ENCODE measurements around the gene GPR26. TPM values are rescaled to one million over a fixed set of nuclear protein-coding genes. Genes with fewer than 3 reads are reported as not detected.

Gene GPR26
- total and polyA plus RNA-seq, 2 donors (not counting 1 experiment from before 2014, with no cell fraction given), result not detected

DNA sequence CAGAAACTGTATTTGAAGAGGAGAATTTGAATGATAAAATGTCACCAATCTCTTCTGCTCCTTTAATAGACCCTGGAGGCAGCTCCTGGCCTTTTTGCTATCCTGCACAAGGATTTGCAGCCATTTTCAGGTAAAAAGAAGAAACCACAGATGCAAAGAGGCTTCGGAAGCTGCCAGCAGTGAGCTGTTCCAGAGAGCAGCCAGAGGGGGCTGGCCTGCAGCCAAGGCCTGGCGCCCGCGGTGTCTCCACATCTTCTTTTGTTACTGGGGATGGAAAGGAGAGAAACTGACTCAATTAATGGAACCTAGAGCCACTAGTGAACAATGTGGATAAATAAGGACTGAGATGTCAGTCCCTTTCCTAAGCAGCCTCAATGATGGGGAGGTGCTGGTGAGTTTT, 23.9 kb upstream of the GPR26 start:
- Histone ChIP-seq H3K36me3 (replicated peaks in 1 of 2; ENCODE audit: control extremely low read depth in 1 of 2, control insufficient read depth in 1 of 2, extremely low read depth in 1 of 2, insufficient read depth in 2 of 2, low read length in 1 of 2) (no peaks in the 10 kb centered on the region), H3K9me3 (ENCODE audit: control extremely low read depth in 1 of 3, control insufficient read depth in 2 of 3, insufficient read depth in 1 of 3, low read length in 2 of 3) (peaks cover 0 to 2% (median 0%) of the 10 kb centered on the region in 3 donors), H3K9ac (ENCODE audit: low read length) (no peak overlapping the region), H3K27me3 (replicated peaks in 1 of 4; ENCODE audit: control extremely low read depth in 1 of 4, control insufficient read depth in 3 of 4, insufficient read depth in 4 of 4, low read length in 3 of 4) (peaks cover 0 to 4% (median 2%) of the 10 kb centered on the region in 4 experiments), H3K79me2 (ENCODE audit: control insufficient read depth, insufficient read depth, low read length) (no peaks in the 10 kb centered on the region), H3K27ac (ENCODE audit: low read length in 2 of 2) (no peak overlapping the region), H3K4me1 (ENCODE audit: control insufficient read depth in 2 of 2, insufficient read depth in 2 of 2, low read length in 2 of 2) (no peaks in the 10 kb centered on the region), H3K4me3 (ENCODE audit: control extremely low read depth in 1 of 5, extremely low read depth in 1 of 5, insufficient read depth in 1 of 5, low read depth in 2 of 5, low read length in 4 of 5) (no peak overlapping the region), H4K20me1 (ENCODE audit: control insufficient read depth, insufficient read depth, low read length, poor library complexity, severe bottlenecking) (no peaks in the 10 kb centered on the region), H3K4me2 (replicated peaks; ENCODE audit: low read depth, low read length, poor library complexity, severe bottlenecking) (no peak overlapping the region), H2AFZ (ENCODE audit: insufficient read depth, low read depth, low read length, poor library complexity, severe bottlenecking) (no peak overlapping the region)
- no peak overlapping the region for H3K4me3 Mint-ChIP-seq
- H3K27ac Mint-ChIP-seq, result no peak overlapping the region
- ChIA-PET POLR2A (no interaction called here), CTCF (no interaction called here)
- TF ChIP-seq, protein P1, sequence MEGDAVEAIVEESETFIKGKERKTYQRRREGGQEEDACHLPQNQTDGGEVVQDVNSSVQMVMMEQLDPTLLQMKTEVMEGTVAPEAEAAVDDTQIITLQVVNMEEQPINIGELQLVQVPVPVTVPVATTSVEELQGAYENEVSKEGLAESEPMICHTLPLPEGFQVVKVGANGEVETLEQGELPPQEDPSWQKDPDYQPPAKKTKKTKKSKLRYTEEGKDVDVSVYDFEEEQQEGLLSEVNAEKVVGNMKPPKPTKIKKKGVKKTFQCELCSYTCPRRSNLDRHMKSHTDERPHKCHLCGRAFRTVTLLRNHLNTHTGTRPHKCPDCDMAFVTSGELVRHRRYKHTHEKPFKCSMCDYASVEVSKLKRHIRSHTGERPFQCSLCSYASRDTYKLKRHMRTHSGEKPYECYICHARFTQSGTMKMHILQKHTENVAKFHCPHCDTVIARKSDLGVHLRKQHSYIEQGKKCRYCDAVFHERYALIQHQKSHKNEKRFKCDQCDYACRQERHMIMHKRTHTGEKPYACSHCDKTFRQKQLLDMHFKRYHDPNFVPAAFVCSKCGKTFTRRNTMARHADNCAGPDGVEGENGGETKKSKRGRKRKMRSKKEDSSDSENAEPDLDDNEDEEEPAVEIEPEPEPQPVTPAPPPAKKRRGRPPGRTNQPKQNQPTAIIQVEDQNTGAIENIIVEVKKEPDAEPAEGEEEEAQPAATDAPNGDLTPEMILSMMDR (IDR thresholded peaks at IDR 0.05), result no peak
- no peak for TF ChIP-seq EZH2 (IDR thresholded peaks at IDR 0.05; ENCODE audit: borderline replicate concordance, insufficient read depth, low read depth, low read length, poor library complexity, severe bottlenecking)
- WGBS (ENCODE audit: insufficient coverage), result 41% methylated on average over 4 of the region's 4 CpGs
- no peaks in the 10 kb centered on the region for H3K9me3 Mint-ChIP-seq (ENCODE audit: insufficient read depth)
- no peaks in the 10 kb centered on the region for H3K4me1 Mint-ChIP-seq
- intact Hi-C loops (cut with micrococcal nuclease), result no loop called here
- H3K27me3 Mint-ChIP-seq, result peaks cover 21% of the 10 kb centered on the region
- ATAC-seq (ENCODE audit: low read depth) (no peak), DNase-seq (no peak)

DNA sequence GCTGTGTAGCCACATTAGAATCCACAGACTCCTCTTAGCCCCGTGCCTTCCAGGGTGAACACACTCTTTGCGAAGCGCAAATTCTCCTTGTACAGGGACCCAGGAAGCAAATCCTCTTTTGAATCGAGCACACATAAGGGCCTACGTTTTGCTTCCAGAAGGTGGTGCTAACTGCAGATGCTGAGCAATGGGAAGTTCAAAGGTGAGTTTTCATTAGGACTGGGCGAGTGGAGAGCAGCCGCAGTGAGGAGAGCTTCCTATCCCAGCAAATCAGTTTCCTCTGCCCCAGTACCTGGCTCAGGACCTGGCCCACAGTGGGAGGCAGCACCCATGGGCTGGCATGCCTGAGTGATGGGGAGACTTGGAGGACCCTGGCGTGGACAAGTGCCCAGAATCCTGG, 23.5 kb upstream of the GPR26 start:
- peaks cover 0 to 2% (median 0%) of the 10 kb centered on the region in 3 donors for H3K9me3 ChIP-seq (ENCODE audit: control extremely low read depth in 1 of 3, control insufficient read depth in 2 of 3, insufficient read depth in 1 of 3, low read length in 2 of 3)
- ATAC-seq (ENCODE audit: low read depth), result no peak
- H4K20me1 ChIP-seq (ENCODE audit: control insufficient read depth, insufficient read depth, low read length, poor library complexity, severe bottlenecking), result no peaks in the 10 kb centered on the region
- 73% methylated on average over 7 of the region's 8 CpGs for WGBS (ENCODE audit: insufficient coverage)
- intact Hi-C loops (cut with micrococcal nuclease), result no loop called here
- H3K4me3 Mint-ChIP-seq, result no peak overlapping the region
- H2AFZ ChIP-seq (ENCODE audit: insufficient read depth, low read depth, low read length, poor library complexity, severe bottlenecking), result no peak overlapping the region
- CTCF ChIA-PET, result no interaction called here
- no peak overlapping the region for H3K4me3 ChIP-seq (ENCODE audit: control extremely low read depth in 1 of 5, extremely low read depth in 1 of 5, insufficient read depth in 1 of 5, low read depth in 2 of 5, low read length in 4 of 5)
- no peak for DNase-seq
- no peak overlapping the region for H3K4me2 ChIP-seq (replicated peaks; ENCODE audit: low read depth, low read length, poor library complexity, severe bottlenecking)
- H3K4me1 Mint-ChIP-seq, result no peaks in the 10 kb centered on the region
- POLR2A ChIA-PET, result no interaction called here
- H3K79me2 ChIP-seq (ENCODE audit: control insufficient read depth, insufficient read depth, low read length), result no peaks in the 10 kb centered on the region
- H3K27me3 ChIP-seq (replicated peaks in 1 of 4; ENCODE audit: control extremely low read depth in 1 of 4, control insufficient read depth in 3 of 4, insufficient read depth in 4 of 4, low read length in 3 of 4), result peaks cover 0 to 4% (median 2%) of the 10 kb centered on the region in 4 experiments
- H3K27ac ChIP-seq (ENCODE audit: low read length in 2 of 2), result no peak overlapping the region
- H3K27me3 Mint-ChIP-seq, result peaks cover 23% of the 10 kb centered on the region
- no peak overlapping the region for H3K27ac Mint-ChIP-seq
- H3K9me3 Mint-ChIP-seq (ENCODE audit: insufficient read depth), result no peaks in the 10 kb centered on the region
- no peak overlapping the region for H3K9ac ChIP-seq (ENCODE audit: low read length)
- H3K4me1 ChIP-seq (ENCODE audit: control insufficient read depth in 2 of 2, insufficient read depth in 2 of 2, low read length in 2 of 2), result no peaks in the 10 kb centered on the region
- TF ChIP-seq, protein P1 (IDR thresholded peaks at IDR 0.05), result no peak
- no peak for TF ChIP-seq EZH2 (IDR thresholded peaks at IDR 0.05; ENCODE audit: borderline replicate concordance, insufficient read depth, low read depth, low read length, poor library complexity, severe bottlenecking)
- no peaks in the 10 kb centered on the region for H3K36me3 ChIP-seq (replicated peaks in 1 of 2; ENCODE audit: control extremely low read depth in 1 of 2, control insufficient read depth in 1 of 2, extremely low read depth in 1 of 2, insufficient read depth in 2 of 2, low read length in 1 of 2)

All from B cell (primary cell).